ENCODE results near the gene SCYL3. TPM values are rescaled to one million over a fixed set of nuclear protein-coding genes. Genes with fewer than 3 reads are reported as not detected.
"Not testable (repeated sequence)": the region's sequence is repeated elsewhere in the genome, so short reads cannot be mapped to it uniquely, and the experiment has no call there.

SCYL3 gene
- total RNA-seq, 2 donors from 2014 or later, result 8.3 to 14.4 TPM

GRCh38 chr1:169924063-169924462 lies 30.4 kb upstream of the SCYL3 start:
- no peaks in the 10 kb centered on the region for H3K4me1 ChIP-seq (ENCODE audit: control insufficient read depth in 1 of 2, low read depth in 2 of 2)
- no peaks in the 10 kb centered on the region for H3K36me3 ChIP-seq
- TF ChIP-seq CTCF (IDR thresholded peaks at IDR 0.05), result no peak
- ATAC-seq (ENCODE audit: insufficient number of reproducible peaks, low FRiP score, low read depth), result no peak
- H3K9me3 ChIP-seq, result no peaks in the 10 kb centered on the region
- H3K4me3 ChIP-seq, result no peak overlapping the region
- no peaks in the 10 kb centered on the region for H3K27me3 ChIP-seq (replicated peaks; ENCODE audit: insufficient read depth)
- DNase-seq (ENCODE audit: low spot score), result no peak
- H3K27ac ChIP-seq, result no peak overlapping the region

- Histone ChIP-seq H3K36me3 (no peaks in the 10 kb centered on the region), H3K4me1 (ENCODE audit: control insufficient read depth in 1 of 2, low read depth in 2 of 2) (no peaks in the 10 kb centered on the region), H3K27me3 (replicated peaks; ENCODE audit: insufficient read depth) (no peaks in the 10 kb centered on the region), H3K9me3 (no peaks in the 10 kb centered on the region), H3K4me3 (no peak overlapping the region), H3K27ac (no peak overlapping the region)
- DNase-seq (ENCODE audit: low spot score) (no peak), ATAC-seq (ENCODE audit: insufficient number of reproducible peaks, low FRiP score, low read depth) (no peak)
- TF ChIP-seq CTCF (IDR thresholded peaks at IDR 0.05), result no peak
These were observed 27.4 kb upstream of the SCYL3 start for GRCh38 chr1:169921080-169921479.

- TF ChIP-seq CTCF (IDR thresholded peaks at IDR 0.05), result no peak
- ATAC-seq (ENCODE audit: insufficient number of reproducible peaks, low FRiP score, low read depth) (no peak), DNase-seq (ENCODE audit: low spot score) (no peak)
- no peaks in the 10 kb centered on the region for H3K27me3 ChIP-seq (replicated peaks; ENCODE audit: insufficient read depth)
- H3K9me3 ChIP-seq, result no peaks in the 10 kb centered on the region
- H3K4me1 ChIP-seq (ENCODE audit: control insufficient read depth in 1 of 2, low read depth in 2 of 2), result no peaks in the 10 kb centered on the region
- no peak overlapping the region for H3K4me3 ChIP-seq
- no peaks in the 10 kb centered on the region for H3K36me3 ChIP-seq
- H3K27ac ChIP-seq, result no peak overlapping the region
These were observed 25.2 kb upstream of the SCYL3 start for GRCh38 chr1:169918927-169919326.

GRCh38 chr1:169918220-169918619 lies 24.5 kb upstream of the SCYL3 start:
- not testable (repeated sequence) for H3K4me1 ChIP-seq (ENCODE audit: control insufficient read depth in 1 of 2, low read depth in 2 of 2); H3K9me3 ChIP-seq; H3K4me3 ChIP-seq; ATAC-seq (ENCODE audit: insufficient number of reproducible peaks, low FRiP score, low read depth); H3K27me3 ChIP-seq (replicated peaks; ENCODE audit: insufficient read depth); H3K36me3 ChIP-seq; H3K27ac ChIP-seq; DNase-seq (ENCODE audit: low spot score)

GRCh38 chr1:169915150-169915549 lies 21.5 kb upstream of the SCYL3 start:
- ATAC-seq (ENCODE audit: insufficient number of reproducible peaks, low FRiP score, low read depth) (no peak), DNase-seq (ENCODE audit: low spot score) (no peak)
- no peaks in the 10 kb centered on the region for H3K4me1 ChIP-seq (ENCODE audit: control insufficient read depth in 1 of 2, low read depth in 2 of 2)
- TF ChIP-seq CTCF (IDR thresholded peaks at IDR 0.05), result no peak
- no peak overlapping the region for H3K27ac ChIP-seq
- no peaks in the 10 kb centered on the region for H3K9me3 ChIP-seq
- no peaks in the 10 kb centered on the region for H3K36me3 ChIP-seq
- H3K27me3 ChIP-seq (replicated peaks; ENCODE audit: insufficient read depth), result no peaks in the 10 kb centered on the region
- no peak overlapping the region for H3K4me3 ChIP-seq

GRCh38 chr1:169914531-169914930 lies 20.8 kb upstream of the SCYL3 start:
- Histone ChIP-seq H3K27ac (no peak overlapping the region), H3K9me3 (no peaks in the 10 kb centered on the region), H3K27me3 (replicated peaks; ENCODE audit: insufficient read depth) (no peaks in the 10 kb centered on the region), H3K4me3 (no peak overlapping the region), H3K4me1 (ENCODE audit: control insufficient read depth in 1 of 2, low read depth in 2 of 2) (no peaks in the 10 kb centered on the region), H3K36me3 (no peaks in the 10 kb centered on the region)
- DNase-seq (ENCODE audit: low spot score) (no peak), ATAC-seq (ENCODE audit: insufficient number of reproducible peaks, low FRiP score, low read depth) (no peak)
- no peak for TF ChIP-seq CTCF (IDR thresholded peaks at IDR 0.05)

Measured in thoracic aorta (tissue), 2 donors.